Gastrocnemius medialis (tissue), 4 donors: ENCODE measurements around the gene VEGFA. TPM values are rescaled to one million over a fixed set of nuclear protein-coding genes. Genes with fewer than 3 reads are reported as not detected.

Source experiments
- ATAC-seq, 2 donors: fragments of 150-250 bp; one replicate each; pipeline ENCODE4 v1.9.1; 2016
- DNase-seq, 2 donors: peaks; one replicate each; pipeline ENCODE4 v3.0.0-alpha.2; 2019
- H3K27ac ChIP-seq, 4 donors: fragments of 200-600 bp; sonication (generic); 1 replicate in 1 of 4; 2 replicates in 3 of 4; pipeline ENCODE4 v1.5.1; 2016 to 2018; ENCODE audit warnings: mild to moderate bottlenecking in 2 of 4, moderate library complexity in 1 of 4
- H3K27me3 ChIP-seq, 3 donors: fragments of 200-600 bp; sonication (generic) in 2 of 3; 1 replicate in 1 of 3; 2 replicates in 2 of 3; pipeline versions ENCODE4 v1.5.1 to v1.6.0; 2016 to 2019; ENCODE audit warnings: mild to moderate bottlenecking in 1 of 3, moderate library complexity in 1 of 3
- H3K36me3 ChIP-seq, 2 donors: fragments of 200-600 bp; sonication (generic) in 1 of 2; one replicate each; pipeline ENCODE4 v1.5.1; 2017 to 2018
- H3K4me1 ChIP-seq, 2 donors: fragments of 200-600 bp; sonication (generic) in 1 of 2; one replicate each; pipeline ENCODE4 v1.5.1; 2016 to 2017; ENCODE audit warnings: mild to moderate bottlenecking in 2 of 2
- H3K4me3 ChIP-seq, 4 donors: fragments of 200-600 bp; sonication (generic) in 3 of 4; 1 replicate in 1 of 4; 2 replicates in 3 of 4; pipeline ENCODE4 v1.5.1; 2016 to 2019; ENCODE audit warnings: mild to moderate bottlenecking in 2 of 4
- H3K9me3 ChIP-seq, 3 donors: fragments of 200-600 bp; sonication (generic) in 2 of 3; 1 replicate in 1 of 3; 2 replicates in 2 of 3; pipeline ENCODE4 v1.5.1; 2016 to 2019
- CTCF ChIP-seq, 5 experiments: fragments of 450-650 bp in 3 of 5; fragments of 200-600 bp in 2 of 5; sonication (generic) in 2 of 5; IDR thresholded peaks in 4 of 5; conservative IDR thresholded peaks in 1 of 5; 1 replicate in 4 of 5; 2 replicates in 1 of 5; pipeline ENCODE4 v1.5.1; 2016 to 2019; ENCODE audit warnings: antibody characterized with exemption in 5 of 5, mild to moderate bottlenecking in 3 of 5, moderate library complexity in 3 of 5
- POLR2A ChIP-seq, 2 donors: fragments of 450-650 bp; IDR thresholded peaks; one replicate each; pipeline ENCODE4 v1.6.1; 2017; ENCODE audit warnings: antibody characterized with exemption in 2 of 2, mild to moderate bottlenecking in 2 of 2, moderate library complexity in 2 of 2
- in situ Hi-C, 4 donors: fragments of 200-750 bp; cut with MboI; loops; one replicate each; pipeline versions ENCODE4 v1.15.0 to v1.8.0; 2017; ENCODE audit warnings: low sequenced_read_pairs in 4 of 4
- intact Hi-C: fragments of 100-400 bp; cut with DNase I; formaldehyde crosslinking; loops from one replicate; pipeline ENCODE4 v1.15.1; 2023; ENCODE audit warnings: low total_unique reads
- total RNA-seq, 4 donors: library from RNA; depleted of rRNA; stranded (reverse); fragments of >200 nt; gene quantifications; one replicate each; pipeline versions ENCODE4 v1.1.0 to v1.2.3, GENCODE V29; 2016

Gene VEGFA
- total RNA-seq, 4 donors from 2014 or later, result 66.4 to 195 (median 149) TPM

- Histone ChIP-seq H3K36me3 (peaks cover 5 to 67% of the 10 kb centered on the region in 2 donors), H3K4me3 (no peak overlapping the region)
Observed at GRCh38 chr6:43784049-43784855, 14.2 kb downstream of the VEGFA start.

GRCh38 chr6:43785220-43785752 is 15.3 kb downstream of the VEGFA start:
- H3K4me3 ChIP-seq, result no peak overlapping the region
- no peak for ATAC-seq
- no peaks in the 10 kb centered on the region for H3K27me3 ChIP-seq
- peaks cover 0 to 24% of the 10 kb centered on the region in 2 donors for H3K4me1 ChIP-seq
- peaks cover 5 to 56% of the 10 kb centered on the region in 2 donors for H3K36me3 ChIP-seq
- DNase-seq, result peak in 1 of 2 donors; percentile 35
- in situ Hi-C loops (no loop called here), intact Hi-C loops (no loop called here)
- H3K9me3 ChIP-seq, result no peaks in the 10 kb centered on the region
- peak overlapping the region; percentile 55 to 100 (median 78) for H3K27ac ChIP-seq
- TF ChIP-seq CTCF (IDR thresholded peaks at IDR 0.05 in 4 of 5, conservative IDR thresholded peaks at IDR 0.05 in 1 of 5) (no peak), POLR2A (IDR thresholded peaks at IDR 0.05) (no peak)

More at GRCh38 chr6:43784049-43784855, 14.2 kb downstream of the VEGFA start:
- in situ Hi-C loops, result no loop called here
- H3K27me3 ChIP-seq, result no peaks in the 10 kb centered on the region
- H3K27ac ChIP-seq, result peak overlapping the region; percentile 94 to 100 (median 98)
- TF ChIP-seq CTCF (IDR thresholded peaks at IDR 0.05 in 4 of 5, conservative IDR thresholded peaks at IDR 0.05 in 1 of 5) (no peak), POLR2A (IDR thresholded peaks at IDR 0.05) (no peak)
- H3K9me3 ChIP-seq, result no peaks in the 10 kb centered on the region
- H3K4me1 ChIP-seq, result peaks cover under 1 to 31% of the 10 kb centered on the region in 2 donors
- DNase-seq, result no peak
- ATAC-seq, result no peak
- intact Hi-C loops, result no loop called here

GRCh38 chr6:43785904-43786303 is 15.9 kb downstream of the VEGFA start:
- ATAC-seq (no peak), DNase-seq (no peak)
- H3K9me3 ChIP-seq, result no peaks in the 10 kb centered on the region
- peak overlapping the region in 3 of 4 donors; percentile 59 to 100 (median 98) for H3K27ac ChIP-seq
- TF ChIP-seq POLR2A (IDR thresholded peaks at IDR 0.05), result no peak
- no peak for TF ChIP-seq CTCF (IDR thresholded peaks at IDR 0.05 in 4 of 5, conservative IDR thresholded peaks at IDR 0.05 in 1 of 5)
- H3K36me3 ChIP-seq, result peaks cover 5 to 50% of the 10 kb centered on the region in 2 donors
- peaks cover 0 to 21% of the 10 kb centered on the region in 2 donors for H3K4me1 ChIP-seq
- intact Hi-C loops (no loop called here), in situ Hi-C loops (no loop called here)
- no peaks in the 10 kb centered on the region for H3K27me3 ChIP-seq
- H3K4me3 ChIP-seq, result no peak overlapping the region

GRCh38 chr6:43786664-43787329 is 16.8 kb downstream of the VEGFA start:
- no peak for DNase-seq
- no peak for TF ChIP-seq CTCF (IDR thresholded peaks at IDR 0.05 in 4 of 5, conservative IDR thresholded peaks at IDR 0.05 in 1 of 5)
- no peak for TF ChIP-seq POLR2A (IDR thresholded peaks at IDR 0.05)
- H3K9me3 ChIP-seq, result no peaks in the 10 kb centered on the region
- ATAC-seq, result peak in 1 of 2 donors; percentile 22
- peaks cover 5 to 41% of the 10 kb centered on the region in 2 donors for H3K36me3 ChIP-seq
- intact Hi-C loops (no loop called here), in situ Hi-C loops (no loop called here)
- peak overlapping the region; percentile 59 to 100 (median 87) for H3K27ac ChIP-seq
- H3K27me3 ChIP-seq, result no peaks in the 10 kb centered on the region
- H3K4me1 ChIP-seq, result peaks cover 0 to 14% of the 10 kb centered on the region in 2 donors
- H3K4me3 ChIP-seq, result no peak overlapping the region
